Activated CD8-positive, alpha-beta T cell treated with anti-CD3 and anti-CD28 coated beads for 36 hours (primary cell): ENCODE results near the gene CCT5. TPM values are rescaled to one million over a fixed set of nuclear protein-coding genes. Genes with fewer than 3 reads are reported as not detected.
"Not testable (repeated sequence)": the region's sequence is repeated elsewhere in the genome, so short reads cannot be mapped to it uniquely, and the experiment has no call there.

Source experiments
- ATAC-seq: fragments of 200-7000 bp; cut with Tn5 transposase; one replicate; pipeline ENCODE4 v1.10.0; 2021; ENCODE audit warnings: mild to moderate bottlenecking, moderate library complexity
- CTCF ChIA-PET: fragments of 350-600 bp; sonication (Branson Sonifier 250); formaldehyde crosslinking; loops from one replicate; lab custom pipeline; 2021; ENCODE audit warnings: antibody characterized with exemption; lab: Charles Lee
- POLR2A ChIA-PET: fragments of 350-600 bp; sonication (Branson Sonifier 250); formaldehyde crosslinking; loops from one replicate; lab custom pipeline; 2021; ENCODE audit warnings: antibody characterized with exemption; lab: Charles Lee
- DNase-seq: peaks from one replicate; pipeline ENCODE4 v3.0.0-alpha.2; 2020
- H3K27ac Mint-ChIP-seq: one replicate; pipeline ENCODE4 v1.8.0; 2021; ENCODE audit warnings: mild to moderate bottlenecking, mixed read lengths
- H3K27me3 Mint-ChIP-seq: one replicate; pipeline ENCODE4 v1.8.0; 2021; ENCODE audit warnings: mixed read lengths
- H3K36me3 Mint-ChIP-seq: one replicate; pipeline ENCODE4 v1.8.0; 2021; ENCODE audit warnings: low read depth, mixed read lengths
- H3K4me1 Mint-ChIP-seq: one replicate; pipeline ENCODE4 v1.8.0; 2021; ENCODE audit warnings: low read depth, mixed read lengths
- H3K4me3 Mint-ChIP-seq: one replicate; pipeline ENCODE4 v1.8.0; 2021; ENCODE audit warnings: mild to moderate bottlenecking, moderate library complexity, mixed read lengths
- H3K9me3 Mint-ChIP-seq: one replicate; pipeline ENCODE4 v1.8.0; 2021; ENCODE audit warnings: mixed read lengths
- CTCF ChIP-seq: fragments of 200-600 bp; IDR thresholded peaks from one replicate; pipeline ENCODE4 v1.8.0; 2022; ENCODE audit warnings: antibody characterized with exemption, mild to moderate bottlenecking
- intact Hi-C: fragments of 100-400 bp; cut with micrococcal nuclease; formaldehyde crosslinking; loops from one replicate; pipeline ENCODE4 v1.10.0; 2022
- total RNA-seq, 2 experiments: library from RNA; stranded (reverse); gene quantifications; one replicate each; pipeline ENCODE4 v1.2.3, GENCODE V29; 2021

The CCT5 gene
- total RNA-seq, 2 experiments from 2014 or later: 461 to 481 TPM

DNA sequence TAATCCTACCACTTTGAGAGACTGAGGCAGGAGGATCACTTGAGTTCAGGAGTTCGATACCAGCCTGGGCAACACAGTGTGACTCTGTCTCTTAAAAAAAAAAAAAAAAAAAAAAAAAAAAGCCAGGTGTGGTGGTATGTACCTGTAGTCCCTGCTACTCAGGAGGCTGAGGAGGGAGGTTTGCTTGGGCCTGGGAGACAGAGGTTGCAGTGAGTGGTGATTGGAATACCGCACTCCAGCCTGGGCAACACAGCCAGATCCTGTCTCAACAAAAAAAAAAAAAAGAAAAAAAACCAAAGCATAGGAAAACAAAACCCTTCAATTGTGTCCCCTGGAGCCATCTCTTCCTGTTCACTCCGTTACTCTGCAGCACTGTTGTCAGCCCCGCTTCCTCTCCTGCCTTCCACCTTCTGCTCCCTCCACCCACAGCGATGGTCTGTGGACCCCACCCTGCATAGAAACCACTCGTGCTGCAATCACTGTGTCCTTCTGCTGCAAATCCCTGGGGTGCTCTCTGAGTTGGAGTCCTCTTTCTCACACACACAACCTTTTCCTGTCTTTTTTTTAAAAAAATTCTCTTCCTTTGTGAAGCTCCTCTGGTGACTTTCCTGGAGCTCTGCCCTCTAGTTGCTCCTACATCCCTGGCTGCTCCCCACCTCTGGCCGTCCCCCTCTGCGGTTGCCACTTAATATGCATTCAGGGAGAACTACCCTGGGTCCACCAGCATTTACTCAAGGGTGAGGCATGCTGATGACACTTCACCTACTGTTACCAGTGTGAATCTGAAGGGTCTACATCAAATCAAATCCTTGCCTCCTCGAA, 22.2 kb downstream of the CCT5 start:
- POLR2A ChIA-PET: no interaction called here
- Mint-ChIP-seq H3K36me3 (no peaks in the 10 kb centered on the region), H3K9me3 (no peaks in the 10 kb centered on the region), H3K27me3 (peaks cover 4% of the 10 kb centered on the region), H3K4me3 (no peak overlapping the region), H3K4me1 (peaks cover 10% of the 10 kb centered on the region), H3K27ac (no peak overlapping the region)
- DNase-seq (no peak), ATAC-seq (no peak)
- intact Hi-C loops: no loop called here
- CTCF ChIA-PET: interaction anchor here (1.0 kb wide), 1 partner anchor 12 kb away, joined by 3 read pairs; no protein-coding TSS in a partner anchor
- no peak for TF ChIP-seq CTCF

DNA sequence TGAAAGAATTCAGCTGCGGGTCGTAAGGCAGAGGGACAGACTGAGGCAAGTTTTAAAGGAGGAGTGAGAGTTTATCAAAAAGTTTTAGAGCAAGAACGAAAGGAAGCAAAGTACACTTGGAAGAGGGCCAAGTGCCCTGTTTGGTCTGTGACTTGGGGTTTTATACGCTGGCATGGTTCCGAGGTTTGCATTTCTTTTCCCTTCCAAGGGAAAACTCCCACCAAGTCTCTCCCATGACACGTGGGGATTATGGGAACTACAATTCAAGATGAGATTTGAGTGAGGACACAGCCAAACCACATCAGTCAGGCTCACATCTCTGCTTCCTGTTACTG, 22.8 kb downstream of the CCT5 start:
- H3K27ac Mint-ChIP-seq, H3K9me3 Mint-ChIP-seq, DNase-seq, H3K36me3 Mint-ChIP-seq, H3K27me3 Mint-ChIP-seq, H3K4me3 Mint-ChIP-seq, ATAC-seq, POLR2A ChIA-PET, intact Hi-C loops: not testable (repeated sequence)
- H3K4me1 Mint-ChIP-seq: peaks cover 10% of the 10 kb centered on the region
- CTCF ChIA-PET: interaction anchor here (1.0 kb wide), 1 partner anchor 11 kb away, joined by 3 read pairs; no protein-coding TSS in a partner anchor

- intact Hi-C loops: no loop called here
- no peaks in the 10 kb centered on the region for H3K36me3 Mint-ChIP-seq
- H3K27me3 Mint-ChIP-seq: peaks cover 4% of the 10 kb centered on the region
- H3K4me3 Mint-ChIP-seq: no peak overlapping the region
- H3K27ac Mint-ChIP-seq: no peak overlapping the region
- peaks cover 10% of the 10 kb centered on the region for H3K4me1 Mint-ChIP-seq
- ChIA-PET CTCF (interaction anchor here (1.5 kb wide), 1 partner anchor 148 kb away, joined by 4 read pairs; no protein-coding TSS in a partner anchor), POLR2A (no interaction called here)
- no peaks in the 10 kb centered on the region for H3K9me3 Mint-ChIP-seq
- no peak for ATAC-seq
- TF ChIP-seq CTCF: no peak
- DNase-seq: no peak
These were observed 25.4 kb downstream of the CCT5 start for GRCh38 chr5:10275460-10275859.

DNA sequence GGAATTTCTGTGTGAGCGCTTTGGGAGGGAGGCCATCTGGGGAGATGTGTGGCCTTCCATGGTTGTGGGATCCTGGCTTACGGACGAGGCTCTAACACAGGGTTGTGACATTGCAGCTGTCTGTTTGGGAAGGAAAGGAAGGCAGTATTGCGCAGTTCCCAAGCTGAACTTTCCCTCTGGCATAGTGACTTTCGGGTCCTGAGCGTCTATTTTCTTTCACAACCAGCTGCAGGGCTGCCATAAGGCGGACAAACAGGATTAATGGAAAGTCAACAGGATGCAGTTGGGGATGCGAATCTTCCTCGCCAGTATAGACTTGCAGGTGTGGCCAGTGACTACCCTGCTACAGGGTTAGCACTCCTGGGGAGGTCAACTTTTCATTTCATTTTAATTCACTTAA, 25.9 kb downstream of the CCT5 start:
- CTCF ChIA-PET: interaction anchor here (1.5 kb wide), 1 partner anchor 148 kb away, joined by 4 read pairs; no protein-coding TSS in a partner anchor
- no peak for ATAC-seq
- intact Hi-C loops: no loop called here
- no peaks in the 10 kb centered on the region for H3K9me3 Mint-ChIP-seq
- no peak overlapping the region for H3K27ac Mint-ChIP-seq
- H3K27me3 Mint-ChIP-seq: peaks cover 4% of the 10 kb centered on the region
- no peak overlapping the region for H3K4me3 Mint-ChIP-seq
- H3K4me1 Mint-ChIP-seq: peaks cover 10% of the 10 kb centered on the region
- TF ChIP-seq CTCF: no peak
- no peak for DNase-seq
- no peaks in the 10 kb centered on the region for H3K36me3 Mint-ChIP-seq
- POLR2A ChIA-PET: no interaction called here

GRCh38 chr5:10276691-10277090, 26.6 kb downstream of the CCT5 start:
- intact Hi-C loops: no loop called here
- DNase-seq (no peak), ATAC-seq (no peak)
- Mint-ChIP-seq H3K9me3 (no peaks in the 10 kb centered on the region), H3K27ac (no peak overlapping the region), H3K4me1 (peaks cover 10% of the 10 kb centered on the region), H3K4me3 (no peak overlapping the region), H3K27me3 (peaks cover 4% of the 10 kb centered on the region), H3K36me3 (no peaks in the 10 kb centered on the region)
- TF ChIP-seq CTCF: no peak
- ChIA-PET CTCF (interaction anchor here (1.5 kb wide), 1 partner anchor 16 kb away, joined by 3 read pairs; no protein-coding TSS in a partner anchor), POLR2A (no interaction called here)
